PC-3 (cell line): ENCODE measurements around the gene PLXDC1. TPM values are rescaled to one million over a fixed set of nuclear protein-coding genes. Genes with fewer than 3 reads are reported as not detected.

Experiments
- ATAC-seq: fragments of 200-7000 bp; cut with Tn5 transposase; 2 replicates; pipeline ENCODE4 v1.9.1; 2020; ENCODE audit warnings: mild to moderate bottlenecking, moderate library complexity
- BruUV-seq: library from RNA; stranded (reverse); fragments of 400-500 nt; replicated peaks from 2 replicates; lab custom pipeline; 2021; lab: Mats Ljungman, UMichigan
- CTCF ChIA-PET: fragments of 300-600 bp; sonication (Branson Sonifier 250); formaldehyde crosslinking; loops from one replicate; lab custom pipeline; 2022; ENCODE audit warnings: antibody characterized with exemption; lab: Charles Lee
- POLR2A ChIA-PET: fragments of 300-600 bp; sonication (Branson Sonifier 250); formaldehyde crosslinking; loops from one replicate; lab custom pipeline; 2022; ENCODE audit warnings: antibody characterized with exemption; ENCODE audit not compliant: unreplicated experiment; lab: Charles Lee
- DNase-seq: peaks from one replicate; pipeline ENCODE4 v3.0.0-alpha.2; 2015
- H2AFZ ChIP-seq: fragments of 300-600 bp; sonication (generic); 2 replicates; pipeline ENCODE4 v1.6.0; 2016; ENCODE audit warnings: antibody characterized with exemption, low read length
- H3F3A ChIP-seq: fragments of 300-600 bp; sonication (generic); one replicate; pipeline ENCODE4 v1.6.0; 2017; ENCODE audit warnings: antibody characterized with exemption, low read length, control low read depth, mild to moderate bottlenecking; ENCODE audit not compliant: unreplicated experiment
- H3K27ac ChIP-seq: fragments of 300-600 bp; sonication (generic); 2 replicates; pipeline ENCODE4 v1.5.1; 2016; ENCODE audit warnings: mild to moderate bottlenecking, low read length
- H3K27me3 ChIP-seq: fragments of 300-600 bp; sonication (generic); 2 replicates; pipeline ENCODE4 v1.6.1; 2016; ENCODE audit warnings: low read length, mixed read lengths
- H3K36me3 ChIP-seq: fragments of 300-600 bp; sonication (generic); 2 replicates; pipeline ENCODE4 v1.6.1; 2016; ENCODE audit warnings: low read depth, mixed run types, low read length, mixed read lengths
- H3K4me1 ChIP-seq: fragments of 300-600 bp; sonication (generic); 2 replicates; pipeline ENCODE4 v1.5.1; 2016; ENCODE audit warnings: low read length; ENCODE audit not compliant: insufficient read depth
- H3K4me2 ChIP-seq: fragments of 300-600 bp; sonication (generic); 2 replicates; pipeline ENCODE4 v1.6.0; 2016; ENCODE audit warnings: low read length
- H3K4me3 ChIP-seq: fragments of 300-600 bp; sonication (generic); 2 replicates; pipeline ENCODE4 v1.5.1; 2016; ENCODE audit warnings: mild to moderate bottlenecking, low read length, mixed read lengths
- H3K79me2 ChIP-seq: fragments of 300-600 bp; sonication (generic); 2 replicates; pipeline ENCODE4 v1.6.1; 2017; ENCODE audit warnings: low read length, mixed read lengths
- H3K9ac ChIP-seq: fragments of 300-600 bp; sonication (generic); 2 replicates; pipeline ENCODE4 v1.6.0; 2016; ENCODE audit warnings: mild to moderate bottlenecking, low read length
- H3K9me2 ChIP-seq: fragments of 300-600 bp; sonication (generic); replicated peaks from 2 replicates; pipeline ENCODE4 v1.6.1; 2016; ENCODE audit warnings: mixed run types, low read length, mixed read lengths
- H3K9me3 ChIP-seq: fragments of 300-600 bp; sonication (generic); 2 replicates; pipeline ENCODE4 v1.6.1; 2016; ENCODE audit warnings: low read length, mixed read lengths
- H4K20me1 ChIP-seq: fragments of 300-600 bp; sonication (generic); 2 replicates; pipeline ENCODE4 v1.6.1; 2016; ENCODE audit warnings: low read length, mixed read lengths
- EZH2 ChIP-seq: fragments of 300-600 bp; sonication (generic); IDR thresholded peaks from one replicate; pipeline ENCODE4 v1.6.1; 2017; ENCODE audit warnings: antibody characterized with exemption, mild to moderate bottlenecking, low read length; ENCODE audit not compliant: unreplicated experiment
- EZH2phosphoT487 ChIP-seq: fragments of 300-600 bp; sonication (generic); IDR thresholded peaks from 2 replicates; pipeline ENCODE4 v1.6.1; 2018; ENCODE audit warnings: mild to moderate bottlenecking, antibody characterized with exemption, low read length, borderline replicate concordance
- intact Hi-C: fragments of 100-400 bp; cut with micrococcal nuclease; formaldehyde crosslinking; loops from 2 replicates; pipeline ENCODE4 v1.9.0; 2023
- total RNA-seq: library from RNA; depleted of rRNA; stranded (reverse); fragments of >200 nt; gene quantifications from 2 replicates; pipeline ENCODE4 v1.2.3, GENCODE V29; 2014
- TF ChIP-seq, protein P1 (sequence below): fragments of 300-600 bp; sonication (generic); conservative IDR thresholded peaks from 2 replicates; pipeline ENCODE4 v1.5.1; 2017; ENCODE audit warnings: antibody characterized with exemption, low read depth, mild to moderate bottlenecking, low read length

Gene PLXDC1
- total RNA-seq, 1 experiment from 2014 or later, result not detected

DNA sequence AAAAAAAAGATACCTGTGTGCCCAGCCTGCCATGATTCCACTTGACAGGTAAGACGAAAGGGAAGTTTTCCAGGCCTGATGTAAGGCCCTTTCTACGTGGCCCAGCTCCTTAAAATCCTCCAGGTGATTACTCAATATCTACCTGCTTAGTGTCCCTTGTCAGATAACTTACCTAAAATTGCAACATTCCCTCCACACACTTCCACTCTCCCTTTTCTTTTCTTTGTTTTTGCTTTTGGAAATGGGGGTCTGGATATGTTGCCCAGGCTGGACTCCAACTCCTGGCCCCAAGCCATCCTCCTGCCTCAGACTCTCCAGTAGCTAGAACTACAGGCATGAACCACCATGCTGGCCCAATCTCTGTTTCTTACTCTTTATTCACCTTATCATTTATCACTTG is 7.2 kb upstream of the PLXDC1 start:
- POLR2A ChIA-PET, result no interaction called here
- H3K4me1 ChIP-seq, result no peaks in the 10 kb centered on the region
- intact Hi-C loops, result no loop called here
- CTCF ChIA-PET, result no interaction called here
- H3K4me2 ChIP-seq, result no peak overlapping the region
- no TSS peak for BruUV-seq
- no peak for DNase-seq
- H2AFZ ChIP-seq, result no peak overlapping the region
- no peaks in the 10 kb centered on the region for H3K27me3 ChIP-seq
- H3K4me3 ChIP-seq, result no peak overlapping the region
- no peak for ATAC-seq
- no peaks in the 10 kb centered on the region for H3K79me2 ChIP-seq
- H3K9me2 ChIP-seq, result no peaks in the 10 kb centered on the region
- TF ChIP-seq, protein P1, sequence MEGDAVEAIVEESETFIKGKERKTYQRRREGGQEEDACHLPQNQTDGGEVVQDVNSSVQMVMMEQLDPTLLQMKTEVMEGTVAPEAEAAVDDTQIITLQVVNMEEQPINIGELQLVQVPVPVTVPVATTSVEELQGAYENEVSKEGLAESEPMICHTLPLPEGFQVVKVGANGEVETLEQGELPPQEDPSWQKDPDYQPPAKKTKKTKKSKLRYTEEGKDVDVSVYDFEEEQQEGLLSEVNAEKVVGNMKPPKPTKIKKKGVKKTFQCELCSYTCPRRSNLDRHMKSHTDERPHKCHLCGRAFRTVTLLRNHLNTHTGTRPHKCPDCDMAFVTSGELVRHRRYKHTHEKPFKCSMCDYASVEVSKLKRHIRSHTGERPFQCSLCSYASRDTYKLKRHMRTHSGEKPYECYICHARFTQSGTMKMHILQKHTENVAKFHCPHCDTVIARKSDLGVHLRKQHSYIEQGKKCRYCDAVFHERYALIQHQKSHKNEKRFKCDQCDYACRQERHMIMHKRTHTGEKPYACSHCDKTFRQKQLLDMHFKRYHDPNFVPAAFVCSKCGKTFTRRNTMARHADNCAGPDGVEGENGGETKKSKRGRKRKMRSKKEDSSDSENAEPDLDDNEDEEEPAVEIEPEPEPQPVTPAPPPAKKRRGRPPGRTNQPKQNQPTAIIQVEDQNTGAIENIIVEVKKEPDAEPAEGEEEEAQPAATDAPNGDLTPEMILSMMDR, result no peak
- TF ChIP-seq EZH2phosphoT487 (no peak), EZH2 (no peak)
- no peaks in the 10 kb centered on the region for H3K36me3 ChIP-seq
- H3K9me3 ChIP-seq, result no peaks in the 10 kb centered on the region
- H3K27ac ChIP-seq, result no peak overlapping the region
- H3K9ac ChIP-seq, result no peak overlapping the region
- no peaks in the 10 kb centered on the region for H4K20me1 ChIP-seq
- H3F3A ChIP-seq, result no peaks in the 10 kb centered on the region

DNA sequence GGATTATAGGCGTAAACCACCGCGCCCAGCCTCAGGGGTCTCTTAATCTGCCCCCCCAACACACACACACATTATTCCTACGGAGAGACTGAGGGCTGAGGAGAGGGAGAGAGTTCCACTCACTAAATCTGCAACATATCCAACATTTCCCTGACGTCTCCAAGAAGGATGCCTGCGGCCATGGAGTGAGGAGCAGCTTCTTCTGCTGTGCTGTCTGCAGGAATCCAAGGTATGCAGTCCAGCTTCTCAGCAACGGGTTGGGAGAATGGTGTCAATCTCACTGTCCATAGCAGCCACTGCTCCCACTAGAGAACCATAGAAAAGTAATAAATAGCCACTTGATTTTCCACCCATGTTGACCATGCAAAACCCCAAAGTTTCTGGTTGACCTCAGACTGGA is 5.1 kb upstream of the PLXDC1 start:
- Histone ChIP-seq H3K9me3 (no peaks in the 10 kb centered on the region), H3K4me2 (no peak overlapping the region), H2AFZ (no peak overlapping the region), H3K27me3 (no peaks in the 10 kb centered on the region), H3K4me3 (no peak overlapping the region), H3K27ac (no peak overlapping the region), H4K20me1 (no peaks in the 10 kb centered on the region), H3F3A (no peaks in the 10 kb centered on the region), H3K79me2 (no peaks in the 10 kb centered on the region), H3K9ac (no peak overlapping the region), H3K4me1 (peaks cover 7% of the 10 kb centered on the region), H3K36me3 (no peaks in the 10 kb centered on the region), H3K9me2 (no peaks in the 10 kb centered on the region)
- no peak for TF ChIP-seq EZH2phosphoT487
- TF ChIP-seq, protein P1, result no peak
- TF ChIP-seq EZH2, result no peak
- CTCF ChIA-PET, result no interaction called here
- POLR2A ChIA-PET, result no interaction called here
- intact Hi-C loops, result no loop called here
- no peak for DNase-seq
- BruUV-seq, result no TSS peak
- ATAC-seq, result no peak

DNA sequence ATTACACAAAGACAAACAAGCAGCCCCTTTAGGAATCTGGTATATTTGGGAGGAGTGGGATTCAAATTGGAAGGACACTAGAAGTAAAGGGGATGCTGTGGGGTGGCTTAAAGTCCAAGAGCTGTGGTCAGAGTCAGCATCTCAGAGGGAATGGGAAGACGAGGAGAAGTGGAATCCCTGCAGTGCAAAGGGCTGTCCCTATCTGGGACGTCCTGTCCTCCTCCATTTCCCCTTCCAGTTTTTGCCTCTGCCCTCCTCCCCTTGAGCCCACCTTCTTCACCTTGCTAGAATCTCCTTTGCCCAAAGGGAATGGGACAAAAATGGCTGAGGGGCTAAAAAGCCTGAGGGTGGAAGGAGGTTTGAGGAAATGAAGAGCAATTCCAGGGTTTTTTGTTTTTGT is 4.2 kb upstream of the PLXDC1 start:
- no peaks in the 10 kb centered on the region for H4K20me1 ChIP-seq
- no peak for DNase-seq
- no peaks in the 10 kb centered on the region for H3K9me2 ChIP-seq

More for the DNA sequence above, 4.2 kb upstream of the PLXDC1 start:
- BruUV-seq, result no TSS peak
- Histone ChIP-seq H3K36me3 (no peaks in the 10 kb centered on the region), H3K4me1 (peaks cover 7% of the 10 kb centered on the region), H3K27ac (no peak overlapping the region), H3K9me3 (no peaks in the 10 kb centered on the region), H3K9ac (no peak overlapping the region), H3K4me3 (no peak overlapping the region; the same call in 1 of the 2 replicates), H2AFZ (no peak overlapping the region), H3K79me2 (no peaks in the 10 kb centered on the region), H3K4me2 (no peak overlapping the region), H3K27me3 (peaks cover 4% of the 10 kb centered on the region; the same call in 1 of the 2 replicates), H3F3A (no peaks in the 10 kb centered on the region)
- TF ChIP-seq EZH2phosphoT487 (no peak), EZH2 (no peak)
- TF ChIP-seq, protein P1, result no peak
- intact Hi-C loops, result no loop called here
- ChIA-PET POLR2A (no interaction called here), CTCF (no interaction called here)
- no peak for ATAC-seq
